Measurements from ENCODE around the gene KLK12.

Gene KLK12

GRCh38 chr19:50982186-50982585 lies 52.6 kb downstream of the KLK12 start:
- TF ChIP-seq CTCF (IDR thresholded peaks at IDR 0.05; ENCODE audit: low read depth, low read length, missing control alignments), result no peak
- DNase-seq (ENCODE audit: low read depth), result no peak
- in situ Hi-C loops (cut with HindIII; ENCODE audit: low sequenced_read_pairs), result no loop called here
- H3K4me3 ChIP-seq (ENCODE audit: low read depth, low read length), result no peak overlapping the region

GRCh38 chr19:50981587-50982146 lies 53.1 kb downstream of the KLK12 start:
- no peak overlapping the region for H3K4me3 ChIP-seq (ENCODE audit: low read depth, low read length)
- no peak for DNase-seq (ENCODE audit: low read depth)
- in situ Hi-C loops (cut with HindIII; ENCODE audit: low sequenced_read_pairs), result no loop called here
- TF ChIP-seq CTCF (IDR thresholded peaks at IDR 0.05; ENCODE audit: low read depth, low read length, missing control alignments), result no peak

- TF ChIP-seq CTCF (IDR thresholded peaks at IDR 0.05; ENCODE audit: low read depth, low read length, missing control alignments), result no peak
- H3K4me3 ChIP-seq (ENCODE audit: low read depth, low read length), result no peak overlapping the region
- DNase-seq (ENCODE audit: low read depth), result no peak
- in situ Hi-C loops (cut with HindIII; ENCODE audit: low sequenced_read_pairs), result no loop called here
Observed at GRCh38 chr19:50980208-50980607, 54.6 kb downstream of the KLK12 start.

- TF ChIP-seq CTCF (IDR thresholded peaks at IDR 0.05; ENCODE audit: low read depth, low read length, missing control alignments), result no peak
- in situ Hi-C loops (cut with HindIII; ENCODE audit: low sequenced_read_pairs), result no loop called here
- DNase-seq (ENCODE audit: low read depth), result no peak
- no peak overlapping the region for H3K4me3 ChIP-seq (ENCODE audit: low read depth, low read length)
Observed at GRCh38 chr19:50979758-50980157, 55.0 kb downstream of the KLK12 start.

Data from astrocyte of the cerebellum (primary cell).